ENCODE measurements around the gene ZNF460.

DNA sequence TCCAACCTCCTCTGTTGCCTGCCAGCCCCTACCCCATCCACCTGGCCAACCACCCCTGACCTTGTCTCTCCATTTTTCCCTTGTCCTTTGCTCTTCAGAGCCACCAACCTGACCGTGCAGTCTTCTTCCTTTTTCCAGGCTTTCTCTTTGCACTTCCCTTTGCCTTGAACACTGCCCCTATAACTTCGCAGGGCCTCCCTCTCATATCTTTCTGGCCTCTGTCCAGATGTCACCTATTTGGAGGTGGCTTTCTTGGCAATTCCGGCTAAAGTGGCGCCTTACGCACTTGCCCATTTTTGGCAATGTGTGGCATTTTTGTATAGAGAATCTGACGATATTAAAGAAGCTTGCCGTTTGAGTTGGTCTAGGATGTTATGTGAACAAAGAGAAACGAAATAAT is 40.8 kb downstream of the ZNF460 start:
- TF ChIP-seq, protein P1, sequence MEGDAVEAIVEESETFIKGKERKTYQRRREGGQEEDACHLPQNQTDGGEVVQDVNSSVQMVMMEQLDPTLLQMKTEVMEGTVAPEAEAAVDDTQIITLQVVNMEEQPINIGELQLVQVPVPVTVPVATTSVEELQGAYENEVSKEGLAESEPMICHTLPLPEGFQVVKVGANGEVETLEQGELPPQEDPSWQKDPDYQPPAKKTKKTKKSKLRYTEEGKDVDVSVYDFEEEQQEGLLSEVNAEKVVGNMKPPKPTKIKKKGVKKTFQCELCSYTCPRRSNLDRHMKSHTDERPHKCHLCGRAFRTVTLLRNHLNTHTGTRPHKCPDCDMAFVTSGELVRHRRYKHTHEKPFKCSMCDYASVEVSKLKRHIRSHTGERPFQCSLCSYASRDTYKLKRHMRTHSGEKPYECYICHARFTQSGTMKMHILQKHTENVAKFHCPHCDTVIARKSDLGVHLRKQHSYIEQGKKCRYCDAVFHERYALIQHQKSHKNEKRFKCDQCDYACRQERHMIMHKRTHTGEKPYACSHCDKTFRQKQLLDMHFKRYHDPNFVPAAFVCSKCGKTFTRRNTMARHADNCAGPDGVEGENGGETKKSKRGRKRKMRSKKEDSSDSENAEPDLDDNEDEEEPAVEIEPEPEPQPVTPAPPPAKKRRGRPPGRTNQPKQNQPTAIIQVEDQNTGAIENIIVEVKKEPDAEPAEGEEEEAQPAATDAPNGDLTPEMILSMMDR (conservative IDR thresholded peaks at IDR 0.05): no peak
- no peak for TF ChIP-seq ZFX (IDR thresholded peaks at IDR 0.05)

All from C4-2B (cell line).